K562 (cell line): ENCODE measurements around the gene KRT72. TPM values are rescaled to one million over a fixed set of nuclear protein-coding genes. Genes with fewer than 3 reads are reported as not detected.

ENCODE experiments used
- ATAC-seq: fragments of 200-7000 bp; cut with Tn5 transposase; 3 replicates; pipeline ENCODE4 v1.9.1; 2020; ENCODE audit warnings: moderate library complexity
- BruUV-seq: library from RNA; stranded (reverse); fragments of 400-500 nt; replicated peaks from 2 replicates; lab custom pipeline; 2021; lab: Mats Ljungman, UMichigan
- CTCF ChIA-PET: fragments of 300-600 bp; formaldehyde crosslinking; extraction: SDS; loops from one replicate; lab custom pipeline; 2021; ENCODE audit warnings: low intra/inter-chr PET ratio; lab: Yijun Ruan, JAX
- POLR2A ChIA-PET: fragments of 300-600, 350-650 bp; sonication (Branson Sonifier 250); formaldehyde crosslinking; extraction: SDS; loops from one replicate; lab custom pipeline; 2021; ENCODE audit warnings: antibody characterized with exemption, inconsistent platforms; lab: Yijun Ruan, JAX
- DNase-seq, 4 experiments: peaks; one replicate each; pipeline versions ENCODE4 v3.0.0 to v3.0.0-alpha.2; 2011 to 2018; ENCODE audit warnings: low spot score in 3 of 4, mixed read lengths in 3 of 4; ENCODE audit errors: extremely low read depth in 1 of 4
- FAIRE-seq: peaks from 2 replicates; lab custom pipeline; 2011; peaks lifted over from hg19 to GRCh38; lab: Jason Lieb, UNC
- H2AFZ ChIP-seq: 2 replicates; pipeline ENCODE4 v1.6.0; 2011; ENCODE audit warnings: low read depth, low read length, control low read depth, inconsistent platforms
- H3K27ac ChIP-seq: fragments of 200-600 bp; 3 replicates; pipeline ENCODE4 v1.8.0; 2011; ENCODE audit warnings: low read depth, mild to moderate bottlenecking, control low read depth, inconsistent platforms, low read length, moderate library complexity, mixed read lengths; ENCODE audit errors: extremely low read depth
- H3K27me3 ChIP-seq, 2 experiments: fragments of 300-600 bp in 1 of 2; 2 replicates in 1 of 2; 3 replicates in 1 of 2; pipeline versions ENCODE4 v1.6.0 to v1.8.0; 2011; ENCODE audit warnings: inconsistent platforms in 2 of 2, low read length in 2 of 2, mild to moderate bottlenecking in 1 of 2, mixed read lengths in 1 of 2, moderate library complexity in 1 of 2; ENCODE audit not compliant: control insufficient read depth in 2 of 2, insufficient read depth in 2 of 2
- H3K36me3 ChIP-seq: fragments of 300-600 bp; 3 replicates; pipeline ENCODE4 v1.8.0; 2011; ENCODE audit warnings: mild to moderate bottlenecking, low read length, inconsistent platforms; ENCODE audit not compliant: control insufficient read depth, insufficient read depth
- H3K4me1 ChIP-seq, 2 experiments: fragments of 200-600 bp in 1 of 2; replicated peaks in 1 of 2; 2 replicates in 1 of 2; 3 replicates in 1 of 2; pipeline versions ENCODE4 v1.5.1 to v1.8.0; 2011; ENCODE audit warnings: inconsistent platforms in 2 of 2, low read length in 2 of 2, mild to moderate bottlenecking in 1 of 2, mixed read lengths in 1 of 2, moderate library complexity in 1 of 2; ENCODE audit not compliant: control insufficient read depth in 2 of 2, insufficient read depth in 2 of 2
- H3K4me2 ChIP-seq: 2 replicates; pipeline ENCODE4 v1.6.1; 2011; ENCODE audit warnings: low read length, control low read depth, inconsistent platforms, mixed read lengths; ENCODE audit not compliant: insufficient read depth
- H3K4me3 ChIP-seq: fragments of 200-600 bp; sonication (generic), shearing (Covaris generic); 2 replicates; pipeline ENCODE4 v1.5.1; 2016; ENCODE audit warnings: control low read depth, inconsistent platforms
- H3K79me2 ChIP-seq: fragments of 200-600 bp; 3 replicates; pipeline ENCODE4 v1.8.0; 2011; ENCODE audit warnings: low read length, inconsistent platforms; ENCODE audit not compliant: control insufficient read depth, insufficient read depth
- H3K9ac ChIP-seq, 2 experiments: 2 replicates each; pipeline versions ENCODE4 v1.6.0 to v1.6.1; 2011; ENCODE audit warnings: low read depth in 2 of 2, low read length in 2 of 2, control low read depth in 1 of 2, inconsistent platforms in 1 of 2, mild to moderate bottlenecking in 1 of 2, mixed read lengths in 1 of 2; ENCODE audit not compliant: insufficient read depth in 1 of 2
- H3K9me1 ChIP-seq: one replicate; pipeline ENCODE4 v1.6.0; 2011; ENCODE audit warnings: inconsistent platforms, mild to moderate bottlenecking, low read length, moderate library complexity; ENCODE audit not compliant: control insufficient read depth, insufficient read depth
- H3K9me3 ChIP-seq: replicated peaks from 2 replicates; pipeline ENCODE4 v1.5.1; 2011; ENCODE audit warnings: low read depth, low read length, inconsistent platforms; ENCODE audit not compliant: control insufficient read depth, insufficient read depth
- H4K20me1 ChIP-seq: replicated peaks from 2 replicates; pipeline ENCODE4 v1.6.1; 2011; ENCODE audit warnings: low read length, inconsistent platforms, mixed read lengths; ENCODE audit not compliant: control insufficient read depth, insufficient read depth
- CAMTA2 ChIP-seq: fragments of 250-450 bp; sonication (Bioruptor Pico); conservative IDR thresholded peaks from 2 replicates; pipeline ENCODE4 v1.5.1; 2022
- COPS2 ChIP-seq: fragments of 450-650 bp; conservative IDR thresholded peaks from 2 replicates; pipeline ENCODE4 v1.6.1; 2016; ENCODE audit warnings: mild to moderate bottlenecking, moderate library complexity
- ELF2 ChIP-seq: fragments of 250-450 bp; sonication (Bioruptor Pico); IDR thresholded peaks from 2 replicates; pipeline ENCODE4 v1.5.0; 2021; ENCODE audit warnings: mild to moderate bottlenecking
- IFI16 ChIP-seq: fragments of 250-450 bp; sonication (Bioruptor Pico); IDR thresholded peaks from 2 replicates; pipeline ENCODE4 v2.1.2; 2022; ENCODE audit warnings: mild to moderate bottlenecking, inconsistent platforms
- IRF2 ChIP-seq: sonication (generic); formaldehyde crosslinking; IDR thresholded peaks from 2 replicates; pipeline ENCODE4 v1.8.1; 2022; ENCODE audit warnings: mild to moderate bottlenecking, missing genetic modification reagents
- KDM4B ChIP-seq, 2 experiments: fragments of 450-650 bp in 1 of 2; sonication (generic) in 1 of 2; IDR thresholded peaks; 2 replicates each; pipeline ENCODE4 v1.6.1; 2016 to 2017; ENCODE audit warnings: borderline replicate concordance in 2 of 2, antibody characterized with exemption in 1 of 2, low read depth in 1 of 2, mild to moderate bottlenecking in 1 of 2
- LARP7 ChIP-seq: fragments of 450-650 bp; IDR thresholded peaks from 2 replicates; pipeline ENCODE4 v1.6.1; 2016
- RBM22 ChIP-seq: fragments of 200-400 bp; formaldehyde crosslinking; IDR thresholded peaks from 2 replicates; pipeline ENCODE4 v1.6.1; 2018; ENCODE audit warnings: low read length, low read depth; ENCODE audit not compliant: poor library complexity, severe bottlenecking
- SUPT5H ChIP-seq: fragments of 450-650 bp; IDR thresholded peaks from 2 replicates; pipeline ENCODE4 v1.6.1; 2016
- ZFP36 ChIP-seq: fragments of 150-350 bp; IDR thresholded peaks from 2 replicates; pipeline ENCODE4 v1.6.1; 2018; ENCODE audit warnings: low read length, low read depth; ENCODE audit not compliant: partially characterized antibody
- ZFPM2 ChIP-seq: fragments of 250-450 bp; sonication (Bioruptor Pico); IDR thresholded peaks from 2 replicates; pipeline ENCODE4 v1.5.1; 2022; ENCODE audit warnings: mild to moderate bottlenecking
- ZNF23 ChIP-seq: fragments of 250-450 bp; sonication (Bioruptor Pico); IDR thresholded peaks from 2 replicates; pipeline ENCODE4 v1.4.0; 2020; ENCODE audit warnings: mild to moderate bottlenecking
- ZNF277 ChIP-seq: fragments of 250-450 bp; sonication (Bioruptor Pico); IDR thresholded peaks from 2 replicates; pipeline ENCODE4 v1.8.0; 2022; ENCODE audit warnings: inconsistent platforms, mild to moderate bottlenecking, moderate library complexity, borderline replicate concordance
- ZNF512 ChIP-seq: IDR thresholded peaks from 2 replicates; pipeline ENCODE4 v1.6.1; 2016; ENCODE audit warnings: missing genetic modification characterization, missing compliant biosample characterization
- ZNF766 ChIP-seq: fragments of 200-800 bp; sonication (Bioruptor generic); conservative IDR thresholded peaks from 2 replicates; pipeline ENCODE4 v1.6.1; 2016; ENCODE audit warnings: missing genetic modification characterization, missing compliant biosample characterization
- WGBS: fragments of 100-300 bp; shearing (Covaris generic); methylation state at CpG from one replicate; pipeline ENCODE4 v1.1.6; 2016; ENCODE audit warnings: low coverage, mixed read lengths; ENCODE audit not compliant: insufficient coverage; ENCODE audit errors: missing lambda C conversion rate; 5-methylcytosine and 5-hydroxymethylcytosine counted together
- in situ Hi-C: fragments of 300-500 bp; cut with MboI; formaldehyde crosslinking; loops from 4 replicates; pipeline ENCODE4 v1.15.0; 2018; ENCODE audit warnings: inconsistent platforms, mixed read lengths
- intact Hi-C: fragments of 100-400 bp; cut with micrococcal nuclease; formaldehyde crosslinking; loops from 2 replicates; pipeline ENCODE4 v1.14.2; 2022
- polyA plus RNA-seq, 8 experiments: library from polyadenylated mRNA; depleted of rRNA in 4 of 8; stranded (reverse) in 5 of 8; unstranded in 3 of 8; fragments of >200 nt; fragmentation: Nextera tagmentation in 2 of 8; fragmentation: Illumina TruSeq in 1 of 8; extraction: Ambion mirVana in 2 of 8; extraction: Trizol in 1 of 8; gene quantifications; 2 replicates each; pipeline versions ENCODE4 v1.2.1 to v1.2.3, GENCODE V29; 2011 to 2014; ENCODE audit warnings: inconsistent platforms in 1 of 8, missing spikeins in 1 of 8
- total RNA-seq, 7 experiments: library from RNA; depleted of rRNA in 6 of 7; stranded (reverse); fragments of >200 nt in 6 of 7; fragmentation: Illumina TruSeq in 2 of 7; extraction: Trizol in 2 of 7; gene quantifications; 2 replicates each; pipeline versions ENCODE4 v1.2.1 to v1.2.3, GENCODE V29; 2011 to 2021; ENCODE audit warnings: low replicate concordance in 1 of 7

KRT72 gene
- total and polyA plus RNA-seq, 9 of the 15 experiments (the other 6 are each of a cell fraction or from before 2014, with no cell fraction given), result not detected

GRCh38 chr12:52600475-52600874 lies 788 bp downstream of the KRT72 start:
- ATAC-seq (no peak), FAIRE-seq (no peak), DNase-seq (no peak)
- intact Hi-C loops, result no loop called here
- Histone ChIP-seq H3K27me3 (peaks cover 0 to 29% of the 10 kb centered on the region in 2 experiments; a peak in 3 of 5 replicates), H2AFZ (no peak overlapping the region), H3K79me2 (no peaks in the 10 kb centered on the region), H3K36me3 (no peaks in the 10 kb centered on the region), H3K4me1 (peaks cover 6 to 10% of the 10 kb centered on the region in 2 experiments; a peak in 3 of 5 replicates), H3K4me3 (no peak overlapping the region), H4K20me1 (no peaks in the 10 kb centered on the region), H3K9ac (no peak overlapping the region), H3K27ac (no peak overlapping the region), H3K9me3 (no peaks in the 10 kb centered on the region), H3K9me1 (no peaks in the 10 kb centered on the region), H3K4me2 (no peak overlapping the region)
- WGBS, result 18% methylated on average over 12 of the region's 12 CpGs
- ChIA-PET CTCF (no interaction called here), POLR2A (interaction anchor here (0.9 kb wide), 1 partner anchor 8 kb away, joined by 4 read pairs; no protein-coding TSS in a partner anchor)
- in situ Hi-C loops, result no loop called here
- TF ChIP-seq ZNF766 (CRISPR knock-in tag) (peak; percentile 93), IRF2 (CRISPR knock-in tag) (no peak), ZFP36 (peak; percentile 60)
- BruUV-seq, result no TSS peak

GRCh38 chr12:52600071-52600470 lies 1.2 kb downstream of the KRT72 start:
- ATAC-seq (no peak), DNase-seq (no peak), FAIRE-seq (no peak)
- no TSS peak for BruUV-seq
- ChIA-PET CTCF (no interaction called here), POLR2A (interaction anchor here (0.9 to 1.4 kb wide), 3 partner anchors 9 to 17 kb away, joined by 3 to 6 read pairs (median 4); no protein-coding TSS in a partner anchor)
- Histone ChIP-seq H3K9me1 (no peaks in the 10 kb centered on the region), H3K79me2 (no peaks in the 10 kb centered on the region), H3K4me2 (no peak overlapping the region), H3K9me3 (no peaks in the 10 kb centered on the region), H3K4me1 (peaks cover 2 to 10% of the 10 kb centered on the region in 2 experiments; a peak in 2 of 5 replicates), H2AFZ (no peak overlapping the region), H4K20me1 (no peaks in the 10 kb centered on the region), H3K27ac (no peak overlapping the region), H3K4me3 (no peak overlapping the region), H3K27me3 (peaks cover 0 to 29% of the 10 kb centered on the region in 2 experiments; a peak in 3 of 5 replicates), H3K9ac (no peak overlapping the region), H3K36me3 (no peaks in the 10 kb centered on the region)
- in situ Hi-C loops (no loop called here), intact Hi-C loops (no loop called here)
- WGBS, result 4% methylated on average over 2 of the region's 2 CpGs
- TF ChIP-seq KDM4B (IDR thresholded peaks at IDR 0.05; ENCODE audit: borderline replicate concordance in 2 of 2, low read depth in 1 of 2) (no peak), CAMTA2 (CRISPR knock-in tag) (no peak), IFI16 (CRISPR knock-in tag) (no peak), ZNF277 (no peak), RBM22 (no peak), ZFPM2 (CRISPR knock-in tag) (no peak), ELF2 (CRISPR knock-in tag) (no peak), COPS2 (no peak), LARP7 (no peak), SUPT5H (no peak), ZNF512 (tag) (no peak), ZNF23 (CRISPR knock-in tag) (no peak)
